GM21619 (cell line): ENCODE results near the gene SPG7.

Source experiments
- ATAC-seq: cut with Tn5 transposase; IDR thresholded peaks from one replicate; pipeline ENCODE4 v1.9.1; 2021; ENCODE audit not compliant: unreplicated experiment

Gene SPG7

GRCh38 chr16:89595330-89596060 is 87.3 kb downstream of the SPG7 start:
- no peak for ATAC-seq

GRCh38 chr16:89596061-89596689 is 88.0 kb downstream of the SPG7 start:
- ATAC-seq = no peak

DNA sequence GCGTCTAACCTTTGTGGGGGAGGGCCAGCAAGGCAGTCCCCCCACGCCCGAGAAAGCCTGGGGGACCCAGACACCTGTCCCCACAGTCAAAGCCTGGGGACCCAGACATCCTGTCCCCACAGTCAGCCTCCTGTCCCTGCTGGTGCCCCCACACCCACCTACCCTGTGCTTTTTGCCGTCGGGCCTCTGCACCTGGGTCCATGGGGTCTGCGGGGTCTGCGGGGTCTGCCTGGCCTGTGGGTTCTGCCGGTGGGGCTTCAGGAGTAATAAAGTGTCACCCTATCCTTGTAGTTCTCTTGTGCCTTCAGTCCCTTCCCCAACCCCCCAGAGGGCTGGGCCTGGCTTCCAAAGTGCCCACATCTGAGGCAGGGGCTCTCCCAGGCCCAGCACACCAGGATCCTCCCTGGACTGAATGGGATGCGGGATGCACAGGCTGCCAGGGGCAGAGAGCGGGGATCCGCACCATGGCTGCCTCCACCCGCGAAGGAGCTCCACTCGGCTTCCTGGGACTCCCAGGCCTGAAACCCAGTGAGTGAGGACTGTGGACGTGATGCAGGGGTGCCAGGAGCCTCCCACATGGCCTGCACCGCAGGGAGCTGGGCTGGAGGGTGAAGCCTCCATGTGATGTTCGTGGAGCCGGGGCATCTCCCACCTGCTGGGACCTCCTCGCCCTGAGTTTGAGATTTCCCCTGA is 88.9 kb downstream of the SPG7 start:
- ATAC-seq = no peak

- ATAC-seq = no peak
These were observed 90.0 kb downstream of the SPG7 start for GRCh38 chr16:89598199-89598598.

DNA sequence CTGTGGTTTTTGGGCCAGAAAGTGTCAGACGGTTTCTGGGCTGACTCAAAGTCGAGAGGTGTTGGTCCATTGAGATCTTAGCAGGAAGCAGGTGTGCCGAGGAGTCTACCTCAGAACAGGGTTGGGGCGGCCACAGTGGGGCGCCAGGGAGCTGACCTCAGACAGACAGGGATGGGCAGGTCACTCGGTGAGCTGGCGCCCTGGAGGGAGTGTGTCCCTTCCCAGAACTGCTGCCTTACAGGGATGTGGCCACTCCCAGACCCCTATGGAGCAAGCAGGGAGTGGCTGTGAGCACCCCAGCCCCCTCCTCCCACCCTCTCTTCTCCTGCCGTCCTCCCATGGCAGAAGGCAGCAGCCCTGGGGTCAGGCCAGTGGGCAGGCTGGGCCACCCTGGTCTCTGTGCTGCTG is 91.3 kb downstream of the SPG7 start:
- ATAC-seq = no peak

DNA sequence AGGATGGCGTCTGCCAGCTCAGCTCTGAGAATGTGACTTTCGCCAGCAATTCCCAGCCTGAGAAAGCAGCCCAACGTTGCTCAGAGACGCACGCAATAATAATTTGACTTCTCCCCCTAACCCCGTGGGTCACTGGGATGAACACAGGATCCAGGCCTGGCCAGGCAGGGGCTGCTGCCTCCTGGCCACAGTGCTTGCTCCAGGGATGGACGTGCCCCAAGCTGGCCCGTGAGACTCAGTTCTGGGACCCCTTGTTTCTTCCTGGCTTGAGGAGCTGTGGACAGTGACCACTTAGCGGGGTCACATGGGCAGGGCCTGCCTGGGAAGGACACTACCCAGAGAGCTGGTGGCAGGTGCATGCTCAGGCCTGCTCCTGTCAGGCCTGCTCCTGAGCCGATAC is 91.7 kb downstream of the SPG7 start:
- ATAC-seq = no peak

DNA sequence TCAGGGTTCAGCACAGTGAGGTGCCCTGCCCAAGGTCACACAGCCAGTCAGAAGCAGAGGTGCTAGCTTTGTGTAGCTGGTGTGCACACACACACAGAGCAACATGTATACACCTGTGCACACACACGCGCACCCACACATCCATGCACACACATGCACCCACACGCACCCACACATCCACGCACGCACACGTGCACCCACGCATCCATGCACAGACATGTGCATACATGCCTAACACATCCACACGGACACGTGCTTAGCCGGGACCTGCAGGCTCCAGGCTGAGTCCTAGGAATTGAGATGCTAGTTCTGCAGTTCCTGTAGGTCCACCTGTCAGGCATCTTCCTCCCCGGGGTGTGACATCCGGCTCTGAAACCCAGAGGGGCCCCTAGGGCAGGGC is 92.2 kb downstream of the SPG7 start:
- no peak for ATAC-seq

- ATAC-seq = no peak
These were observed 92.8 kb downstream of the SPG7 start for GRCh38 chr16:89600956-89601355.

DNA sequence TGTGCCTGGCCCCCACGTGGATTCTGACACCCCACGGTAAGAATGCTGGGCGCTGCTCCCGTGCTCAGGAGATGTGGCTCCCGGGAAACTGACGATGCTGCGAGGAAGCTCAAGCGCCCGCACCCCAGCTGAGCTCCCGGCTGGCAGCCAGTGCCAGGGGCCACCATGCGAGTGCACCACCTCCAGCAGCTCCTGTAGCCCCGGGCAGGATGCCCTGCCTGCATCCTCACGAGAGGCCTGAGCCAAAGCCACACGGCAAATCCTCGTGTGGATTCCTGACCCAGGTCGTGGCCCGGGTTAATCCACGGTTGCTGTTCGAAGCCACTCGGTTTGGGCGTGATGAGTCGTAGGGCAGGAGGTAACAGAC is 93.7 kb downstream of the SPG7 start:
- ATAC-seq = no peak

DNA sequence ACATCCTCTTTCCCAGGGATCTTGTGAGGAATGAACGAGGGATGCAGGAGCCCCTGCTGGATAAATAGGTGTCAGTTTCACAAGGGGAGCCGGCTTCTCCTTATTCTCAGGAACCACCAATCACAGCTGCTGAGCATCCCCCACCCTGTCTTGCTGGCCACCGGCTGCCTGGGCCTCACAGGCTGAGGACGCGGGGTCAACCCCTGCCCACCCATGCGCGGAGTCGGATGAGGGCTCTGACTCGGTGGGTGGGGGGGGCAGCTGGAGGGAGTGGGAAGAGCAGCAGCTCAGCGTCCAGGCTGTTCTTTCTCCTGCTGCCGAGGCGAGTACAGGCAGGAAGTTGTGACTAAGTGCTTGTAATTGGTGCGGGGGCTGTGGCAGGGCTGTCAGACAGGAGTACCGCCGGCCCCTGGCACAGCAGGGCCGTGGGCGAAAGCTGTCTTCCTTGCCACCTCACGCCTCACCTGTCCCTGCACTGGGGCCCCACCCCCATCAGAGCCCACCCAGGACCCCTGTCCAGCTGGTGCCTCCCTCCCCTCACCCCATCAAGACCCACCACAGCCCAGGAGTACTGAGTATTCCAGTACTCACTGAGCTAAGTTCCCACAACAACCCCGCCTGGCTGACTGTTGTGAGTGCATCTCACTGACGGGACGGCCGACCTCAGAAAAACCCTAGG is 94.2 kb downstream of the SPG7 start:
- no peak for ATAC-seq

- no peak for ATAC-seq
These were observed 94.9 kb downstream of the SPG7 start for GRCh38 chr16:89602952-89603590.

GRCh38 chr16:89604764-89605163 is 96.6 kb downstream of the SPG7 start:
- no peak for ATAC-seq

- ATAC-seq = no peak
These were observed 97.2 kb downstream of the SPG7 start for GRCh38 chr16:89605186-89605970.

- no peak for ATAC-seq
These were observed 97.8 kb downstream of the SPG7 start for GRCh38 chr16:89606006-89606405.
